UCSD-AML1 (cell line): ENCODE results near the gene CNTN4.
"Not testable (repeated sequence)": the region's sequence is repeated elsewhere in the genome, so short reads cannot be mapped to it uniquely, and the experiment has no call there.

ENCODE experiments used
- DNase-seq: peaks from one replicate; lab custom pipeline; 2025; ENCODE audit not compliant: unreplicated experiment; lab: John Stamatoyannopoulos, UW

The CNTN4 gene

GRCh38 chr3:2945121-2945520 lies 846.5 kb downstream of the CNTN4 start:
- no peak for DNase-seq

GRCh38 chr3:2947536-2947935 lies 848.9 kb downstream of the CNTN4 start:
- no peak for DNase-seq

- DNase-seq: no peak
Observed at GRCh38 chr3:2948882-2949281, 850.2 kb downstream of the CNTN4 start.

GRCh38 chr3:2950159-2950558 lies 851.5 kb downstream of the CNTN4 start:
- no peak for DNase-seq

GRCh38 chr3:2957115-2957514 lies 858.4 kb downstream of the CNTN4 start:
- DNase-seq: no peak

GRCh38 chr3:2958551-2958950 lies 859.9 kb downstream of the CNTN4 start:
- DNase-seq: no peak

GRCh38 chr3:2961576-2961975 lies 862.9 kb downstream of the CNTN4 start:
- no peak for DNase-seq

- DNase-seq: no peak
Observed at GRCh38 chr3:2967871-2968270, 869.2 kb downstream of the CNTN4 start.

- DNase-seq: no peak
Observed at GRCh38 chr3:2968475-2968874, 869.8 kb downstream of the CNTN4 start.

GRCh38 chr3:2976212-2976611 lies 877.5 kb downstream of the CNTN4 start:
- no peak for DNase-seq

GRCh38 chr3:2976796-2977195 lies 878.1 kb downstream of the CNTN4 start:
- no peak for DNase-seq

- no peak for DNase-seq
Observed at GRCh38 chr3:2978977-2979732, 880.5 kb downstream of the CNTN4 start.

GRCh38 chr3:2984005-2984830 lies 885.6 kb downstream of the CNTN4 start:
- no peak for DNase-seq

GRCh38 chr3:2984831-2985220 lies 886.2 kb downstream of the CNTN4 start:
- no peak for DNase-seq

- no peak for DNase-seq
Observed at GRCh38 chr3:2985479-2985878, 886.8 kb downstream of the CNTN4 start.

- DNase-seq: no peak
Observed at GRCh38 chr3:2992534-2992933, 893.9 kb downstream of the CNTN4 start.

GRCh38 chr3:2993130-2993529 lies 894.5 kb downstream of the CNTN4 start:
- not testable (repeated sequence) for DNase-seq

GRCh38 chr3:2993736-2994135 lies 895.1 kb downstream of the CNTN4 start:
- DNase-seq: no peak

- no peak for DNase-seq
Observed at GRCh38 chr3:2995195-2995594, 896.5 kb downstream of the CNTN4 start.

- DNase-seq: no peak
Observed at GRCh38 chr3:3005146-3005744, 906.6 kb downstream of the CNTN4 start.

GRCh38 chr3:3013317-3014052 lies 914.8 kb downstream of the CNTN4 start:
- DNase-seq: no peak
